ENCODE data around the gene PTTG1IP. TPM values are rescaled to one million over a fixed set of nuclear protein-coding genes. Genes with fewer than 3 reads are reported as not detected.

The PTTG1IP gene
- total and polyA plus RNA-seq, 2 of the 13 experiments (the other 11 are each of a cell fraction or from before 2014, with no cell fraction given), result 161 to 700 TPM

- TF ChIP-seq, protein P1, sequence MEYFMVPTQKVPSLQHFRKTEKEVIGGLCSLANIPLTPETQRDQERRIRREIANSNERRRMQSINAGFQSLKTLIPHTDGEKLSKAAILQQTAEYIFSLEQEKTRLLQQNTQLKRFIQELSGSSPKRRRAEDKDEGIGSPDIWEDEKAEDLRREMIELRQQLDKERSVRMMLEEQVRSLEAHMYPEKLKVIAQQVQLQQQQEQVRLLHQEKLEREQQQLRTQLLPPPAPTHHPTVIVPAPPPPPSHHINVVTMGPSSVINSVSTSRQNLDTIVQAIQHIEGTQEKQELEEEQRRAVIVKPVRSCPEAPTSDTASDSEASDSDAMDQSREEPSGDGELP (IDR thresholded peaks at IDR 0.05; ENCODE audit: borderline replicate concordance, low read depth), result peak; percentile 69; the same call in 1 of the 2 replicates
- TF ChIP-seq HOXA5 (CRISPR knock-in tag; IDR thresholded peaks at IDR 0.05), result peak; percentile 23; the same call in 1 of the 2 replicates
- TF ChIP-seq ZNF749 (CRISPR knock-in tag; IDR thresholded peaks at IDR 0.05; ENCODE audit: borderline replicate concordance), result no peak
- no peak for TF ChIP-seq FLYWCH1 (CRISPR knock-in tag; IDR thresholded peaks at IDR 0.05)
- TF ChIP-seq ZNF251 (CRISPR knock-in tag; IDR thresholded peaks at IDR 0.05), result no peak
- TF ChIP-seq ETS1 (CRISPR knock-in tag; IDR thresholded peaks at IDR 0.05), result no peak
- TF ChIP-seq, protein P2, sequence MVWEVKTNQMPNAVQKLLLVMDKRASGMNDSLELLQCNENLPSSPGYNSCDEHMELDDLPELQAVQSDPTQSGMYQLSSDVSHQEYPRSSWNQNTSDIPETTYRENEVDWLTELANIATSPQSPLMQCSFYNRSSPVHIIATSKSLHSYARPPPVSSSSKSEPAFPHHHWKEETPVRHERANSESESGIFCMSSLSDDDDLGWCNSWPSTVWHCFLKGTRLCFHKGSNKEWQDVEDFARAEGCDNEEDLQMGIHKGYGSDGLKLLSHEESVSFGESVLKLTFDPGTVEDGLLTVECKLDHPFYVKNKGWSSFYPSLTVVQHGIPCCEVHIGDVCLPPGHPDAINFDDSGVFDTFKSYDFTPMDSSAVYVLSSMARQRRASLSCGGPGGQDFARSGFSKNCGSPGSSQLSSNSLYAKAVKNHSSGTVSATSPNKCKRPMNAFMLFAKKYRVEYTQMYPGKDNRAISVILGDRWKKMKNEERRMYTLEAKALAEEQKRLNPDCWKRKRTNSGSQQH (CRISPR knock-in tag; IDR thresholded peaks at IDR 0.05; ENCODE audit: low read depth), result no peak
- peak; percentile 89 for TF ChIP-seq TFDP2 (CRISPR knock-in tag; IDR thresholded peaks at IDR 0.05)
- 0 out of 2 replicates have a peak, but pooled peaks have one; percentile 16 for TF ChIP-seq KLF13 (CRISPR knock-in tag; IDR thresholded peaks at IDR 0.05)
- TF ChIP-seq ATF7 (IDR thresholded peaks at IDR 0.05), result no peak
- TF ChIP-seq ATF7 (CRISPR knock-in tag; IDR thresholded peaks at IDR 0.05), result no peak
- peak; percentile 71 for TF ChIP-seq YEATS2 (CRISPR knock-in tag; IDR thresholded peaks at IDR 0.05; ENCODE audit: borderline replicate concordance)
- TF ChIP-seq ZNF484 (CRISPR knock-in tag; IDR thresholded peaks at IDR 0.05; ENCODE audit: borderline replicate concordance, low read depth), result no peak
- no peak for TF ChIP-seq SETDB1 (CRISPR knock-in tag; IDR thresholded peaks at IDR 0.05; ENCODE audit: borderline replicate concordance)
- peak; percentile 52 for TF ChIP-seq DMAP1 (CRISPR knock-in tag; IDR thresholded peaks at IDR 0.05)
- 0 out of 2 replicates have a peak, but pooled peaks have one; percentile 47 for TF ChIP-seq ZNF205 (CRISPR knock-in tag; IDR thresholded peaks at IDR 0.05)
- TF ChIP-seq HOXA7 (CRISPR knock-in tag; IDR thresholded peaks at IDR 0.05), result 0 out of 2 replicates have a peak, but pooled peaks have one; percentile 45
- TF ChIP-seq ZNF124 (CRISPR knock-in tag; IDR thresholded peaks at IDR 0.05), result no peak
- TF ChIP-seq ZNF10 (CRISPR knock-in tag; IDR thresholded peaks at IDR 0.05; ENCODE audit: borderline replicate concordance, low read depth), result no peak
- no peak for TF ChIP-seq MAF1 (CRISPR knock-in tag; IDR thresholded peaks at IDR 0.05; ENCODE audit: borderline replicate concordance)
- 0 out of 2 replicates have a peak, but pooled peaks have one; percentile 41 for TF ChIP-seq ARHGAP35 (CRISPR knock-in tag; IDR thresholded peaks at IDR 0.05; ENCODE audit: borderline replicate concordance)
- peak; percentile 34 for TF ChIP-seq TGIF2 (CRISPR knock-in tag; IDR thresholded peaks at IDR 0.05)
- peak; percentile 100 for TF ChIP-seq NR2C2 (CRISPR knock-in tag; IDR thresholded peaks at IDR 0.05; ENCODE audit: borderline replicate concordance)
- TF ChIP-seq YY1 (IDR thresholded peaks at IDR 0.05; ENCODE audit: insufficient read depth, insufficient replicate concordance, low read depth, low read length), result peak; percentile 53
- TF ChIP-seq PCBP1 (IDR thresholded peaks at IDR 0.05; ENCODE audit: borderline replicate concordance, low read depth, low read length), result 0 out of 2 replicates have a peak, but pooled peaks have one; percentile 35
- TF ChIP-seq NFIC (IDR thresholded peaks at IDR 0.05; ENCODE audit: low read length), result no peak
Measured at GRCh38 chr21:44801468-44802395, 71.8 kb downstream of the PTTG1IP start, which contains the start of gene UBE2G2 (continued).

Measured in HepG2 (cell line).